Esophagus squamous epithelium (tissue), 5 donors: Measurements from ENCODE around the gene DIO3. TPM values are rescaled to one million over a fixed set of nuclear protein-coding genes. Genes with fewer than 3 reads are reported as not detected.

Experiments used
- DNase-seq: peaks from one replicate; lab custom pipeline; 2025; lab: John Stamatoyannopoulos, UW
- H3K27ac ChIP-seq, 4 donors: fragments of 200-600 bp; sonication (generic); one replicate each; pipeline ENCODE4 v1.5.1; 2016 to 2019; ENCODE audit warnings: mild to moderate bottlenecking in 1 of 4
- H3K27me3 ChIP-seq, 4 donors: fragments of 200-600 bp; sonication (generic); 1 replicate in 3 of 4; 2 replicates in 1 of 4; pipeline versions ENCODE4 v1.5.1 to v1.6.0; 2017 to 2021; ENCODE audit warnings: antibody characterized with exemption in 1 of 4
- H3K36me3 ChIP-seq, 3 donors: fragments of 200-600 bp; sonication (generic); one replicate each; pipeline ENCODE4 v1.5.1; 2016 to 2019
- H3K4me1 ChIP-seq, 3 donors: fragments of 200-600 bp; sonication (generic); one replicate each; pipeline ENCODE4 v1.5.1; 2017 to 2019
- H3K4me3 ChIP-seq, 4 donors: fragments of 200-600 bp; sonication (generic); 1 replicate in 3 of 4; 2 replicates in 1 of 4; pipeline ENCODE4 v1.5.1; 2016 to 2019; ENCODE audit warnings: mild to moderate bottlenecking in 2 of 4, moderate library complexity in 1 of 4
- H3K9me3 ChIP-seq, 3 donors: fragments of 200-600 bp; sonication (generic); one replicate each; pipeline ENCODE4 v1.5.1; 2016 to 2019
- POLR2A ChIP-seq, 4 donors: fragments of 450-650 bp; IDR thresholded peaks; one replicate each; pipeline ENCODE4 v1.6.1; 2017; ENCODE audit warnings: antibody characterized with exemption in 4 of 4, mild to moderate bottlenecking in 4 of 4, moderate library complexity in 3 of 4
- WGBS, 2 donors: methylation state at CpG; one replicate each; pipeline ENCODE4 v1.1.5; 2018; 5-methylcytosine and 5-hydroxymethylcytosine counted together
- intact Hi-C: fragments of 100-400 bp; cut with DNase I; formaldehyde crosslinking; loops from one replicate; pipeline ENCODE4 v1.15.0; 2022
- total RNA-seq, 4 donors: library from RNA; depleted of rRNA; stranded (reverse); fragments of >200 nt; gene quantifications; one replicate each; pipeline ENCODE4 v1.1.0, GENCODE V29; 2016
- TF ChIP-seq, protein P1 (sequence below), 6 experiments: fragments of 450-650 bp in 4 of 6; fragments of 200-600 bp in 2 of 6; sonication (generic) in 2 of 6; IDR thresholded peaks; one replicate each; pipeline ENCODE4 v1.5.1; 2016 to 2019; ENCODE audit warnings: antibody characterized with exemption in 6 of 6, mild to moderate bottlenecking in 4 of 6, moderate library complexity in 4 of 6
- donor health status: DM: yes; HTN: yes; CAD: no.

DIO3 gene
- total RNA-seq, 4 donors from 2014 or later: 0.18 to 4.0 (median 0.53) TPM

DNA sequence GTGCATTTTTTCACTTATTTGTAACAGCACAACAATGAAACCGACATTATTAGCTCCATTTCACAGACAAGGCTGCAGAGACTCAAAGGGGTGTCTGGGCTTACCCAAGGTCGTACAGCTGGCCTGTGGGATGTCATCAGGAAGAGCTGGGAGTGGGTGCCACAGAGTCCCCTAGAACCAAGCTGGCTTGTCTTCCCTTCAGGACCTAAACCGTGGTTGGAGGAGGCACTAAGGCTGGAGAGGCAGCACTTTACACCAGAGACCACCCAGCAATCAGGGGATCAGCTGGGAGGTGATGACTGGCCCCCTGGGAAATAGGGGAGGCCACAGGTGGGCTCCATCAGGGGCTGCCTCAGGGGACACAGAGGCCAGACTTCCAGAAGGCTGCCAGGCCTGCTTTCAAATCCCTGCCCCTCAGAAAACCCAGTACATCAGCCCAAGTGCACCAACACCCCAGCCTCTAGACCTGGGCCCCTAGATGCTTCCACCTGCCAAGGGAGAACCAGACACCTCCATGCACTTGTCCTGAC is 28.3 kb downstream of the DIO3 start:
- Histone ChIP-seq H3K4me1 (no peaks in the 10 kb centered on the region), H3K27ac (no peak overlapping the region), H3K36me3 (no peaks in the 10 kb centered on the region), H3K9me3 (no peaks in the 10 kb centered on the region), H3K4me3 (no peak overlapping the region), H3K27me3 (peaks cover 0 to 22% (median 0%) of the 10 kb centered on the region in 4 donors)
- DNase-seq: no peak
- WGBS, 2 donors: 55% methylated on average over 2 of the region's 3 CpGs; no CpG with 5 or more reads in 1 of the 2 donors
- TF ChIP-seq, protein P1, sequence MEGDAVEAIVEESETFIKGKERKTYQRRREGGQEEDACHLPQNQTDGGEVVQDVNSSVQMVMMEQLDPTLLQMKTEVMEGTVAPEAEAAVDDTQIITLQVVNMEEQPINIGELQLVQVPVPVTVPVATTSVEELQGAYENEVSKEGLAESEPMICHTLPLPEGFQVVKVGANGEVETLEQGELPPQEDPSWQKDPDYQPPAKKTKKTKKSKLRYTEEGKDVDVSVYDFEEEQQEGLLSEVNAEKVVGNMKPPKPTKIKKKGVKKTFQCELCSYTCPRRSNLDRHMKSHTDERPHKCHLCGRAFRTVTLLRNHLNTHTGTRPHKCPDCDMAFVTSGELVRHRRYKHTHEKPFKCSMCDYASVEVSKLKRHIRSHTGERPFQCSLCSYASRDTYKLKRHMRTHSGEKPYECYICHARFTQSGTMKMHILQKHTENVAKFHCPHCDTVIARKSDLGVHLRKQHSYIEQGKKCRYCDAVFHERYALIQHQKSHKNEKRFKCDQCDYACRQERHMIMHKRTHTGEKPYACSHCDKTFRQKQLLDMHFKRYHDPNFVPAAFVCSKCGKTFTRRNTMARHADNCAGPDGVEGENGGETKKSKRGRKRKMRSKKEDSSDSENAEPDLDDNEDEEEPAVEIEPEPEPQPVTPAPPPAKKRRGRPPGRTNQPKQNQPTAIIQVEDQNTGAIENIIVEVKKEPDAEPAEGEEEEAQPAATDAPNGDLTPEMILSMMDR (IDR thresholded peaks at IDR 0.05): no peak
- no peak for TF ChIP-seq POLR2A (IDR thresholded peaks at IDR 0.05)
- intact Hi-C loops: no loop called here

DNA sequence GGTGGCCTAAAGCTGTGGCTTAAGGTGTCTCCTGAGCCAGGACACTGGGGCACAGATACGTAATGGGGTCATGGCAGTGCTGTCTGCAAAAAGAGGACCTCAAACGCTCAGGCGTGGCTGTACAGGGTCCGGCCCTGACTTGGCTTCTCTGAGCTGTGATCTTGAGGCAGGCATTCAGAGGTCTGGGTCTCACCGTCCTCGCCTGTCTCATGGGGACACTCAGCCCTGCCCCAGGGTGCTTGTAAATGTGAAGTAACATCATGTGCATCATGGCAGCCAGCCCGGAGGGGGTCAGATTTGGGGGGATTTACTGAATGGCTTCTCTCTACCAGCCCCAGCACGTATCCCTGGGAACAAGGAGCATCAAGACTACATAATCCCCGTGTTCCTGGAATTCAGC is 28.8 kb downstream of the DIO3 start:
- H3K9me3 ChIP-seq: no peaks in the 10 kb centered on the region
- TF ChIP-seq POLR2A (IDR thresholded peaks at IDR 0.05): no peak
- TF ChIP-seq, protein P1 (IDR thresholded peaks at IDR 0.05): no peak
- 69% methylated on average over 8 of the region's 9 CpGs; no CpG with 5 or more reads in 1 of the 2 donors for WGBS, 2 donors
- H3K4me1 ChIP-seq: no peaks in the 10 kb centered on the region
- no peak overlapping the region for H3K4me3 ChIP-seq
- peaks cover 0 to 17% (median 0%) of the 10 kb centered on the region in 4 donors for H3K27me3 ChIP-seq
- no peaks in the 10 kb centered on the region for H3K36me3 ChIP-seq
- H3K27ac ChIP-seq: no peak overlapping the region
- intact Hi-C loops: no loop called here
- DNase-seq: no peak

- H3K9me3 ChIP-seq: no peaks in the 10 kb centered on the region
- no peak overlapping the region for H3K27ac ChIP-seq
- no peak overlapping the region for H3K4me3 ChIP-seq
- H3K4me1 ChIP-seq: no peaks in the 10 kb centered on the region
- WGBS, 2 donors: 86 to 94% methylated on average over 12 to 14 of the region's 14 CpGs
- peaks cover 0 to 12% (median 0%) of the 10 kb centered on the region in 4 donors for H3K27me3 ChIP-seq
- intact Hi-C loops: no loop called here
- no peak for DNase-seq
- no peaks in the 10 kb centered on the region for H3K36me3 ChIP-seq
- TF ChIP-seq POLR2A (IDR thresholded peaks at IDR 0.05): no peak
- TF ChIP-seq, protein P1 (IDR thresholded peaks at IDR 0.05): no peak
Measured at GRCh38 chr14:101590616-101591015, 29.3 kb downstream of the DIO3 start.

GRCh38 chr14:101591121-101591520 is 29.8 kb downstream of the DIO3 start:
- Histone ChIP-seq H3K9me3 (no peaks in the 10 kb centered on the region), H3K27ac (no peak overlapping the region), H3K36me3 (no peaks in the 10 kb centered on the region), H3K4me3 (no peak overlapping the region), H3K27me3 (peaks cover 0 to 12% (median 0%) of the 10 kb centered on the region in 4 donors), H3K4me1 (no peaks in the 10 kb centered on the region)
- TF ChIP-seq, protein P1 (IDR thresholded peaks at IDR 0.05): no peak
- no peak for TF ChIP-seq POLR2A (IDR thresholded peaks at IDR 0.05)
- WGBS, 2 donors: 20% methylated on average over 1 of the region's 5 CpGs; no CpG with 5 or more reads in 1 of the 2 donors
- intact Hi-C loops: no loop called here
- no peak for DNase-seq

GRCh38 chr14:101591582-101591981 is 30.3 kb downstream of the DIO3 start:
- no peaks in the 10 kb centered on the region for H3K4me1 ChIP-seq
- no peaks in the 10 kb centered on the region for H3K36me3 ChIP-seq
- intact Hi-C loops: no loop called here
- no peaks in the 10 kb centered on the region for H3K9me3 ChIP-seq
- H3K4me3 ChIP-seq: no peak overlapping the region
- DNase-seq: no peak
- 83 to 90% methylated on average over 5 of the region's 5 CpGs for WGBS, 2 donors
- peaks cover 0 to 12% (median 0%) of the 10 kb centered on the region in 4 donors for H3K27me3 ChIP-seq
- H3K27ac ChIP-seq: no peak overlapping the region
- TF ChIP-seq, protein P1 (IDR thresholded peaks at IDR 0.05): no peak
- TF ChIP-seq POLR2A (IDR thresholded peaks at IDR 0.05): no peak
